ENCODE results near the gene ZNF777. TPM values are rescaled to one million over a fixed set of nuclear protein-coding genes. Genes with fewer than 3 reads are reported as not detected.

Gene ZNF777
- total and polyA plus RNA-seq, 4 donors, result 4.0 to 9.4 (median 7.3) TPM

DNA sequence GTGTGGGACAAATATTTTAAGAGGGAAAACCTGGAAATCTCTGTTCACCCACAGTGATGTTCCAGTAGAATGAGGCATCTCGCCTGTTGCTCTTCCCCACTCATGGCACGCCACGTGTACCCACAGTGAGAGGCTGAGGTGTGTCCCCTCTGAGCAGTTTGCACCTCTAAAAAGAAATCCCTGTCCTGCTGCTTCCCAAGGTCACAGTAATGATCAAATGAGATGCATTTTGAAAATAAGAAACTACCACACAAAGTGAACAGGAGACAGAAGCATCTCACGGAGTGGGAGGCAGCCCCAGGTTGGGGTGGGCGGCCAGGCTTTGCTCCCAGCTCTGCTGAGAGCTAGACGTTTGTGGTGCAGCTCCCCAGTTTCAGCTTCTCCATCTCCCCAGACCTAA lies 12.4 kb upstream of the ZNF777 start:
- Histone ChIP-seq H3K4me1 (ENCODE audit: control insufficient read depth in 1 of 2, insufficient read depth in 2 of 2, low read length in 2 of 2) (no peaks in the 10 kb centered on the region), H3K36me3 (ENCODE audit: control insufficient read depth in 1 of 2, insufficient read depth in 2 of 2, low read length in 1 of 2) (peaks cover 0 to 16% of the 10 kb centered on the region in 2 donors), H3K27me3 (ENCODE audit: control insufficient read depth in 1 of 2, insufficient read depth in 2 of 2, low read length in 1 of 2) (no peaks in the 10 kb centered on the region), H3K27ac (ENCODE audit: low read depth in 1 of 2, low read length in 2 of 2) (no peak overlapping the region), H3K9me3 (ENCODE audit: control insufficient read depth, low read length) (no peaks in the 10 kb centered on the region), H3K4me3 (ENCODE audit: low read length in 2 of 2) (no peak overlapping the region)
- ATAC-seq (ENCODE audit: low FRiP score), result no peak
- no peak for DNase-seq
- 92 to 93% methylated on average over 6 of the region's 6 CpGs for WGBS, 2 donors
- intact Hi-C loops (cut with DNase I), result no loop called here

DNA sequence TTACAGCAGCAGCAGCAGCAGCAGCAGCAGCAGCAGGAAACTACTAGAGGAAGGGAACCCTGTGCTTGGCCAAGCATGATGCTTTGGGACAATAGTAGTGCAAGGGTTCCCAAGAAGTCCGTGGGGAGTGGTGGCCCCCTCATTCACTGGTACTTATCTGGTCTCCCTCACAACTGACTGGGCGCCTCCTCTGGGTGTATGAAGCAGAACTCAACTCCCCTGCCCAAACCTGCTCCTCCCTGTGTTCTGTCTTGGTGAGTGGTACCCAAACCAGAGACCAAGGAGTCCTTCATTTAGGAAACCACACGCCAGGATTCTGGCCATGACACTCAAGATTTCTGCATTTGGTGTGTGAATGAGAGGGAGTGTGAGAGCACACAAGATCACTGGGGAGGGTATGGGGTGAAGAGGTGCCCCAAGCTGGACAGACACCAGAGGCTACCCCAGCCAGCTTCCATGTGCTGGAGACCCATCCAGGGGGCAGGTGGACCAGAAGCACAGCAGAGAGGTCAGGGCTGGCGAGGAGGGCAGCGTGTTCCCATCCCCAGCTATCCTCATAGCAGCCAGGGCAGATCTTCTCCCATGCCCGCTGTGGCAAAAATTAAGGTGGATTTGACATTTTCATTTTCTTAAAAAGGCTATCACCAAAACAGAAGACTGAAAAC lies 10.6 kb upstream of the ZNF777 start:
- DNase-seq, result no peak
- intact Hi-C loops (cut with DNase I), result no loop called here
- Histone ChIP-seq H3K27me3 (ENCODE audit: control insufficient read depth in 1 of 2, insufficient read depth in 2 of 2, low read length in 1 of 2) (no peaks in the 10 kb centered on the region), H3K27ac (ENCODE audit: low read depth in 1 of 2, low read length in 2 of 2) (no peak overlapping the region), H3K36me3 (ENCODE audit: control insufficient read depth in 1 of 2, insufficient read depth in 2 of 2, low read length in 1 of 2) (peaks cover 0 to 11% of the 10 kb centered on the region in 2 donors), H3K4me3 (ENCODE audit: low read length in 2 of 2) (no peak overlapping the region), H3K9me3 (ENCODE audit: control insufficient read depth, low read length) (no peaks in the 10 kb centered on the region), H3K4me1 (ENCODE audit: control insufficient read depth in 1 of 2, insufficient read depth in 2 of 2, low read length in 2 of 2) (no peaks in the 10 kb centered on the region)
- 97 to 99% methylated on average over 6 of the region's 6 CpGs for WGBS, 2 donors
- no peak for ATAC-seq (ENCODE audit: low FRiP score)

DNA sequence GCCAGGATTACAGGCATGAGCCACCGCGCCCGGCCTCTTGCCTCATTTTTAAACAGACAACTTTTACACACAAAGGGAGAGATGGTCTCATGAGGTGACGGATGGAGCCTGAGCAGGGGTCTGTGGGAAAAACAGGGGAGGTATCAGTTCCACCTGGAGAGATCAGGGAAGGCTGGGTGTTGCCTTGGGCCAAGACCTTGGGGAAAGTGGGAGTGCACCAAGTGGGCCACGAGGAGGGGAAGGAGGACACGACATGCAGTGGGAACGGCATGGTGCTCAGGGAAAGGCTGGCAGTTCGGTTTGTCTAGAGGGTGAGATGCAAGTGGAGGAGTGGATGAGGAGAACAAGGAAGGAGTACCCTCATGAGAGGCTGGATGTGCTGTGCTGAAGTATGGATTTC lies 8.9 kb upstream of the ZNF777 start:
- intact Hi-C loops (cut with DNase I), result no loop called here
- H3K36me3 ChIP-seq (ENCODE audit: control insufficient read depth in 1 of 2, insufficient read depth in 2 of 2, low read length in 1 of 2), result peaks cover 0 to 5% of the 10 kb centered on the region in 2 donors
- DNase-seq, result no peak
- no peaks in the 10 kb centered on the region for H3K9me3 ChIP-seq (ENCODE audit: control insufficient read depth, low read length)
- H3K4me1 ChIP-seq (ENCODE audit: control insufficient read depth in 1 of 2, insufficient read depth in 2 of 2, low read length in 2 of 2), result no peaks in the 10 kb centered on the region
- WGBS, 2 donors, result 91 to 93% methylated on average over 8 of the region's 8 CpGs
- no peak overlapping the region for H3K27ac ChIP-seq (ENCODE audit: low read depth in 1 of 2, low read length in 2 of 2)
- no peak overlapping the region for H3K4me3 ChIP-seq (ENCODE audit: low read length in 2 of 2)
- H3K27me3 ChIP-seq (ENCODE audit: control insufficient read depth in 1 of 2, insufficient read depth in 2 of 2, low read length in 1 of 2), result no peaks in the 10 kb centered on the region
- no peak for ATAC-seq (ENCODE audit: low FRiP score)

DNA sequence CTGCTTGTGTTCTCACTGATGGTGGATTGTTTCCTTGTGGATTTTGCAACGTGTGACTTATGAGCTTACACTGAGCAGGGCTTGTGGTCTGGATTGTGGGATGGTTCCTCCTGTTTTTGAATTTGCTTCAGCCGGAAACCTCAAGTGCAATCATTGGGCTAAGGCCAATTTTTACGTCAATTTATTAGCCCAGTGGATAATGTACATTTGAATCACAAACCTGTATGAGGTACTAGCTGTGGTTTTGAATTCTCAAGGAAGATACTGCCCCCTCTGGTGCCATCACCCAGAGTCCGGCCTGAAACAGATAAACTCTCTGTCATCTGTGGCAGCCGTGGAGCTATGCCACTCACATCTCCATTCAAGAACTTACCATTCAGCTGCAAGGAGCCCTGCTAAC lies 7.3 kb upstream of the ZNF777 start:
- Histone ChIP-seq H3K4me3 (ENCODE audit: low read length in 2 of 2) (no peak overlapping the region), H3K4me1 (ENCODE audit: control insufficient read depth in 1 of 2, insufficient read depth in 2 of 2, low read length in 2 of 2) (no peaks in the 10 kb centered on the region), H3K36me3 (ENCODE audit: control insufficient read depth in 1 of 2, insufficient read depth in 2 of 2, low read length in 1 of 2) (peaks cover 0 to 1% of the 10 kb centered on the region in 2 donors), H3K27me3 (ENCODE audit: control insufficient read depth in 1 of 2, insufficient read depth in 2 of 2, low read length in 1 of 2) (no peaks in the 10 kb centered on the region), H3K27ac (ENCODE audit: low read depth in 1 of 2, low read length in 2 of 2) (no peak overlapping the region), H3K9me3 (ENCODE audit: control insufficient read depth, low read length) (no peaks in the 10 kb centered on the region)
- WGBS, 2 donors, result 72 to 74% methylated on average over 5 of the region's 5 CpGs
- intact Hi-C loops (cut with DNase I), result no loop called here
- no peak for DNase-seq
- ATAC-seq (ENCODE audit: low FRiP score), result no peak

DNA sequence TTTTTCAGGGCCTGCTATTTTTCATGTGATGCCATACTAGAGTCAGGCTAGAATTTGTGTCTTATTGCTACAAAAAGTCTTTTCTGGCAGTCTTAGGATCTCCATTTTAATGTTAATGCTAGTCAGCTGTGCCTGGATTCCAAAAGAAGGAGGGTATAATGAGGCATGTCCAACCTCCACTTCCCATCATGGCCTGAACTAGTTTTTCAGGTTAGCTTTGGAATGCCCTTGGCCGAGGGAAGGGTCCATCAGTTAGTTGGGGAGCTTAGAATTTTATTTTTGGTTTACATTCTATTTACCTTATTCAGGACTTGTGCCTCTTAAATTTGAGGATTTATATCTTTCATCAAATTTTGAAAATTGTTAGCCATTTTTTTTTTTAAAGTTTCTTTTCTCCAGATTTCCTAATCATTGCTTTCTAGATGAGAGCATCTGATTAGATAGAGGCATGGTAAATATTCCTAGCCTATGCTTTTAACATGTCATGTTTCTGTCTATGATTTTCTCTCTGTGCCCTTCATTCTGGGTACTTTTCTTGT lies 6.5 kb upstream of the ZNF777 start:
- no peak for DNase-seq
- no peaks in the 10 kb centered on the region for H3K4me1 ChIP-seq (ENCODE audit: control insufficient read depth in 1 of 2, insufficient read depth in 2 of 2, low read length in 2 of 2)
- no peak overlapping the region for H3K27ac ChIP-seq (ENCODE audit: low read depth in 1 of 2, low read length in 2 of 2)
- no peaks in the 10 kb centered on the region for H3K9me3 ChIP-seq (ENCODE audit: control insufficient read depth, low read length)
- no peaks in the 10 kb centered on the region for H3K27me3 ChIP-seq (ENCODE audit: control insufficient read depth in 1 of 2, insufficient read depth in 2 of 2, low read length in 1 of 2)
- intact Hi-C loops (cut with DNase I), result no loop called here
- ATAC-seq (ENCODE audit: low FRiP score), result no peak
- H3K4me3 ChIP-seq (ENCODE audit: low read length in 2 of 2), result no peak overlapping the region
- WGBS, 2 donors, result 77 to 84% methylated on average over 1 of the region's 1 CpG
- peaks cover 0 to 1% of the 10 kb centered on the region in 2 donors for H3K36me3 ChIP-seq (ENCODE audit: control insufficient read depth in 1 of 2, insufficient read depth in 2 of 2, low read length in 1 of 2)

DNA sequence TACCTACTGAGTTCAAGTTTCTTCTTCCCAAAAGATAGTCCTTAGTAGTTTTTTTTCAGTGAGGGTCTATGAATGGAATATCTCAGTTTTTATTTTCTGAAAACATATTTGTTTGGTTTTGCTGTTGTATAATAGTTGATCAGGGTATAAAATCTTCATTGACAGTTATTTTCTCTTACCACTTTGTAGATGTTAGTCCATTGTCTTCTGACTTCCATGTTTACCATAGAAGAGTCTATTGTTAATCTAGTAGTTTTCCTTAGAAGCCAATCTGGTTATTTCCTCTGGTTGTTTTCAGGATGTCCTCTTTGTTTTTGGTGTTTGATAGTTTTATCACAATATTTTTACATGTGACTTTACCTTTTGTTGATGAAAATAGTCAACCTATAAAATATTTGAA lies 5.5 kb upstream of the ZNF777 start:
- DNase-seq (no peak), ATAC-seq (ENCODE audit: low FRiP score) (no peak)
- no peaks in the 10 kb centered on the region for H3K4me1 ChIP-seq (ENCODE audit: control insufficient read depth in 1 of 2, insufficient read depth in 2 of 2, low read length in 2 of 2)
- H3K9me3 ChIP-seq (ENCODE audit: control insufficient read depth, low read length), result no peaks in the 10 kb centered on the region
- H3K27me3 ChIP-seq (ENCODE audit: control insufficient read depth in 1 of 2, insufficient read depth in 2 of 2, low read length in 1 of 2), result no peaks in the 10 kb centered on the region
- H3K36me3 ChIP-seq (ENCODE audit: control insufficient read depth in 1 of 2, insufficient read depth in 2 of 2, low read length in 1 of 2), result no peaks in the 10 kb centered on the region
- no peak overlapping the region for H3K27ac ChIP-seq (ENCODE audit: low read depth in 1 of 2, low read length in 2 of 2)
- H3K4me3 ChIP-seq (ENCODE audit: low read length in 2 of 2), result no peak overlapping the region
- intact Hi-C loops (cut with DNase I), result no loop called here

DNA sequence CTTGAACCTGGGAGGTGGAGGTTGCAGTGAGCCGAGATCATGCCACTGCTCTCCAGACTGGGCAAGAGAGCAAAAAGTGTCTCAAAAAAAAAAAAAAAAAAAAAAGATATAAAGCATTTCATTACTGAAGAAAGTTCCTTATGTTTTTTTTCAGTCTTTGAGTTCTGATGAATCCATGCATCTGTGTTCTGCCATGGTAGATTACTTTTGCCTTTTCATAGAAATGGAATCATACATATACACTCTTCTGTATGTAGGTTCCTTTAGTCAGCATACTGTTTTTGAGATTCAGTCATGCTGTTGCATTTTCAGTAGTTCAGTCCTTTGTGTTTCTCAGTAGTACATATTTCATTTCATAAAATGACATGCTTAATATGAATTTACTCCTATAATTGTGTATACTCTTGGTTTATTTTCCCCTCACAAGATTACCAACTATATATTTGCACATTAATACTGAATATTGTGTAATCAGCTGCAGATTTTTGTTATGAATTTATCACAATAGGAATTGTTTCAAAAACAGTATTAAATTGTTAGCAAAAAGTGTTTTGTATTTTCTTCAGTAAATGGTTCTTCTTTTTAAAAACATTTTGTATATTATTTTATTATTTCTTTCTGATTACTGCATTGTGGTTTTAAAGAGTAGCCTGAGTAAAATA lies 2.8 kb upstream of the ZNF777 start:
- no peak overlapping the region for H3K27ac ChIP-seq (ENCODE audit: low read depth in 1 of 2, low read length in 2 of 2)
- no peak overlapping the region for H3K4me3 ChIP-seq (ENCODE audit: low read length in 2 of 2)
- no peaks in the 10 kb centered on the region for H3K4me1 ChIP-seq (ENCODE audit: control insufficient read depth in 1 of 2, insufficient read depth in 2 of 2, low read length in 2 of 2)
- ATAC-seq (ENCODE audit: low FRiP score) (no peak), DNase-seq (no peak)
- no peaks in the 10 kb centered on the region for H3K27me3 ChIP-seq (ENCODE audit: control insufficient read depth in 1 of 2, insufficient read depth in 2 of 2, low read length in 1 of 2)
- intact Hi-C loops (cut with DNase I), result loop anchor here in 1 of 2 donors (5.0 kb wide), 1 partner anchor 34 kb away; the partner anchor contains the start of gene ZNF746
- WGBS, 2 donors, result 58 to 67% methylated on average over 1 of the region's 1 CpG
- no peaks in the 10 kb centered on the region for H3K9me3 ChIP-seq (ENCODE audit: control insufficient read depth, low read length)
- H3K36me3 ChIP-seq (ENCODE audit: control insufficient read depth in 1 of 2, insufficient read depth in 2 of 2, low read length in 1 of 2), result no peaks in the 10 kb centered on the region

DNA sequence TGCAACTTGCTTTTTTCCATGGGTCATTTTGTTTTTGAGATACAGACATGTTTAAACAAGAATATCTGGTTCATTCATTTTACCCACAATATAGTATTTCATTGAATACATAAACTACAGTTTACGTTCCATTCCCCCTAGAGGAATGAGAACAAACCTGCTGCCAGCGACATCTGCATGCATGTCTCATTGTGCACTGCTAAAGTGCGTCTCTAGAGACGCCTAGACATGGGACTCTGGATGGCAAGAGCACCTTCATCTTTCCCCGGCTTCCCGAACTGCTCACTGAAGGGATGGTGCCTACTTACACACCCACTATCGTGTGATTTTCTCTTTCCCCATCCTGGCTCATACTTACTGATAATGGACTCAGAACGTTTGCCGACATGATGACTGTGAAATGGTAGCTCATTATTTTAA lies 1.2 kb upstream of the ZNF777 start:
- WGBS, 2 donors, result 84 to 88% methylated on average over 9 of the region's 9 CpGs
- intact Hi-C loops (cut with DNase I), result loop anchor here in 1 of 2 donors (5.0 kb wide), 1 partner anchor 35 kb away; the partner anchor contains the start of gene ZNF746
- Histone ChIP-seq H3K27ac (ENCODE audit: low read depth in 1 of 2, low read length in 2 of 2) (no peak overlapping the region), H3K36me3 (ENCODE audit: control insufficient read depth in 1 of 2, insufficient read depth in 2 of 2, low read length in 1 of 2) (no peaks in the 10 kb centered on the region), H3K9me3 (ENCODE audit: control insufficient read depth, low read length) (no peaks in the 10 kb centered on the region), H3K4me3 (ENCODE audit: low read length in 2 of 2) (no peak overlapping the region), H3K4me1 (ENCODE audit: control insufficient read depth in 1 of 2, insufficient read depth in 2 of 2, low read length in 2 of 2) (no peaks in the 10 kb centered on the region), H3K27me3 (ENCODE audit: control insufficient read depth in 1 of 2, insufficient read depth in 2 of 2, low read length in 1 of 2) (no peaks in the 10 kb centered on the region)
- DNase-seq, result no peak
- no peak for ATAC-seq (ENCODE audit: low FRiP score)

Measured in aorta (tissue), 5 donors.